GM18951 (cell line): ENCODE data around the gene SLC7A6OS.
"Not testable (repeated sequence)": the region's sequence is repeated elsewhere in the genome, so short reads cannot be mapped to it uniquely, and the experiment has no call there.

Experiments
- POLR2A ChIP-seq: IDR thresholded peaks from 4 replicates; pipeline ENCODE4 v1.6.1; 2011; ENCODE audit warnings: mild to moderate bottlenecking; ENCODE audit not compliant: insufficient read length, insufficient read depth; ENCODE audit errors: extremely low read depth
- in situ Hi-C: fragments of 300-500 bp; cut with MboI; formaldehyde crosslinking; loops from one replicate; pipeline ENCODE4 v1.12.0; 2022; ENCODE audit warnings: low sequenced_read_pairs, mixed read lengths, inconsistent platforms; ENCODE audit not compliant: unreplicated experiment

SLC7A6OS gene

GRCh38 chr16:68299571-68300453 is 10.9 kb downstream of the SLC7A6OS start:
- TF ChIP-seq POLR2A = peak; percentile 8
- in situ Hi-C loops = no loop called here

GRCh38 chr16:68298907-68299561 is 11.7 kb downstream of the SLC7A6OS start:
- TF ChIP-seq POLR2A = no peak
- in situ Hi-C loops = no loop called here

- TF ChIP-seq POLR2A = peak; percentile 23
- in situ Hi-C loops = no loop called here
Measured at GRCh38 chr16:68298312-68298711, 12.4 kb downstream of the SLC7A6OS start.

GRCh38 chr16:68297908-68298307 is 12.8 kb downstream of the SLC7A6OS start:
- no peak for TF ChIP-seq POLR2A
- in situ Hi-C loops = no loop called here

GRCh38 chr16:68296693-68297092 is 14.1 kb downstream of the SLC7A6OS start:
- TF ChIP-seq POLR2A = no peak
- in situ Hi-C loops = no loop called here

GRCh38 chr16:68296291-68296690 is 14.5 kb downstream of the SLC7A6OS start:
- in situ Hi-C loops = no loop called here
- TF ChIP-seq POLR2A = no peak

GRCh38 chr16:68292425-68292824 is 18.3 kb downstream of the SLC7A6OS start:
- in situ Hi-C loops = no loop called here
- no peak for TF ChIP-seq POLR2A

GRCh38 chr16:68291227-68291626 is 19.5 kb downstream of the SLC7A6OS start:
- in situ Hi-C loops = no loop called here

GRCh38 chr16:68290450-68290849 is 20.3 kb downstream of the SLC7A6OS start:
- in situ Hi-C loops = no loop called here
- no peak for TF ChIP-seq POLR2A

More at GRCh38 chr16:68291227-68291626, 19.5 kb downstream of the SLC7A6OS start:
- no peak for TF ChIP-seq POLR2A

- no peak for TF ChIP-seq POLR2A
- in situ Hi-C loops = no loop called here
Measured at GRCh38 chr16:68289621-68290329, 21.0 kb downstream of the SLC7A6OS start.

GRCh38 chr16:68289202-68289601 is 21.5 kb downstream of the SLC7A6OS start:
- in situ Hi-C loops = no loop called here
- TF ChIP-seq POLR2A = no peak

GRCh38 chr16:68288796-68289195 is 21.9 kb downstream of the SLC7A6OS start:
- in situ Hi-C loops = not testable (repeated sequence)

- in situ Hi-C loops = no loop called here
- TF ChIP-seq POLR2A = no peak
Measured at GRCh38 chr16:68288252-68288650, 22.5 kb downstream of the SLC7A6OS start.
